ENCODE measurements around the gene ATP7A. TPM values are rescaled to one million over a fixed set of nuclear protein-coding genes. Genes with fewer than 3 reads are reported as not detected.

ATP7A gene
- total and polyA plus RNA-seq, 9 of the 15 experiments (the other 6 are each of a cell fraction or from before 2014, with no cell fraction given), result 7.8 to 22.7 (median 11.6) TPM

GRCh38 chrX:77967631-77968030 lies 57.1 kb downstream of the ATP7A start:
- H3K27me3 ChIP-seq (ENCODE audit: control insufficient read depth in 2 of 2, insufficient read depth in 2 of 2, low read length in 2 of 2), result no peaks in the 10 kb centered on the region
- no peaks in the 10 kb centered on the region for H3K9me3 ChIP-seq (replicated peaks; ENCODE audit: control insufficient read depth, insufficient read depth, low read depth, low read length)
- H3K4me1 ChIP-seq (replicated peaks in 1 of 2; ENCODE audit: control insufficient read depth in 2 of 2, insufficient read depth in 2 of 2, low read length in 2 of 2), result no peaks in the 10 kb centered on the region
- no peak for FAIRE-seq
- H3K4me2 ChIP-seq (ENCODE audit: insufficient read depth, low read length), result no peak overlapping the region
- in situ Hi-C loops (cut with MboI) (no loop called here), intact Hi-C loops (cut with micrococcal nuclease) (no loop called here)
- no peaks in the 10 kb centered on the region for H3K9me1 ChIP-seq (ENCODE audit: control insufficient read depth, insufficient read depth, low read length)
- peaks cover 25% of the 10 kb centered on the region for H3K79me2 ChIP-seq (ENCODE audit: control insufficient read depth, insufficient read depth, low read length)
- no peaks in the 10 kb centered on the region for H4K20me1 ChIP-seq (replicated peaks; ENCODE audit: control insufficient read depth, insufficient read depth, low read length)
- H2AFZ ChIP-seq (ENCODE audit: low read depth, low read length), result no peak overlapping the region
- no peak overlapping the region for H3K9ac ChIP-seq (ENCODE audit: insufficient read depth in 1 of 2, low read depth in 2 of 2, low read length in 2 of 2)
- POLR2A ChIA-PET, result interaction anchor here (0.6 kb wide), 1 partner anchor 88 kb away, joined by 3 read pairs; no protein-coding TSS in a partner anchor
- DNase-seq (ENCODE audit: extremely low read depth in 1 of 4, low spot score in 3 of 4), result no peak
- no TSS peak for BruUV-seq (replicated peaks)
- peaks cover 2% of the 10 kb centered on the region; the same call in 1 of the 3 replicates for H3K36me3 ChIP-seq (ENCODE audit: control insufficient read depth, insufficient read depth, low read length)
- TF ChIP-seq ZFP36 (IDR thresholded peaks at IDR 0.05; ENCODE audit: low read depth, low read length, partially characterized antibody) (no peak), ZNF589 (CRISPR knock-in tag; IDR thresholded peaks at IDR 0.05; ENCODE audit: low read depth) (no peak), MED1 (CRISPR knock-in tag; IDR thresholded peaks at IDR 0.05; ENCODE audit: borderline replicate concordance) (no peak), ZNF217 (CRISPR knock-in tag; IDR thresholded peaks at IDR 0.05) (no peak), CREB1 (IDR thresholded peaks at IDR 0.05) (no peak), CREB1 (CRISPR knock-in tag; IDR thresholded peaks at IDR 0.05) (no peak), NR4A1 (CRISPR knock-in tag; IDR thresholded peaks at IDR 0.05) (no peak), NR4A1 (tag; IDR thresholded peaks at IDR 0.05) (no peak), BCOR (IDR thresholded peaks at IDR 0.05) (no peak)
- ATAC-seq, result no peak
- H3K4me3 ChIP-seq, result no peak overlapping the region
- H3K27ac ChIP-seq (ENCODE audit: extremely low read depth, low read depth, low read length), result no peak overlapping the region
- 36% methylated on average over 1 of the region's 1 CpG for WGBS (ENCODE audit: insufficient coverage, low coverage, missing lambda C conversion rate)
- CTCF ChIA-PET (ENCODE audit: low intra/inter-chr PET ratio), result no interaction called here

All from K562 (cell line).